WTC11 (cell line): ENCODE measurements around the gene IFITM5. TPM values are rescaled to one million over a fixed set of nuclear protein-coding genes. Genes with fewer than 3 reads are reported as not detected.

ENCODE experiments used
- ATAC-seq: fragments of 200-7000 bp; cut with Tn5 transposase; 2 replicates; pipeline ENCODE4 v1.10.0; 2021; ENCODE audit warnings: mild to moderate bottlenecking, moderate library complexity
- CTCF ChIA-PET: fragments of 300-600 bp; sonication (Branson Sonifier 250); formaldehyde crosslinking; loops from one replicate; lab custom pipeline; 2021; ENCODE audit warnings: antibody characterized with exemption; lab: Charles Lee
- POLR2A ChIA-PET: fragments of 350-600 bp; sonication (Branson Sonifier 250); formaldehyde crosslinking; loops from one replicate; lab custom pipeline; 2021; ENCODE audit warnings: antibody characterized with exemption; lab: Charles Lee
- DNase-seq: peaks from one replicate; pipeline ENCODE4 v3.0.0; 2021; ENCODE audit warnings: low spot score
- H3K27ac Mint-ChIP-seq: 2 replicates; pipeline ENCODE4 v1.8.0; 2021; ENCODE audit warnings: mixed read lengths
- H3K27me3 Mint-ChIP-seq: 2 replicates; pipeline ENCODE4 v1.8.0; 2021; ENCODE audit warnings: low read depth, mild to moderate bottlenecking, moderate library complexity, mixed read lengths
- H3K36me3 Mint-ChIP-seq: 2 replicates; pipeline ENCODE4 v1.8.0; 2021; ENCODE audit warnings: mixed read lengths
- H3K4me1 Mint-ChIP-seq: 2 replicates; pipeline ENCODE4 v1.8.0; 2022; ENCODE audit warnings: mixed read lengths
- H3K4me3 Mint-ChIP-seq: 2 replicates; pipeline ENCODE4 v1.8.0; 2021; ENCODE audit warnings: mild to moderate bottlenecking, moderate library complexity, mixed read lengths
- H3K9me3 Mint-ChIP-seq: 2 replicates; pipeline ENCODE4 v1.8.0; 2021; ENCODE audit warnings: mixed read lengths
- ARID4B ChIP-seq: sonication (generic); formaldehyde crosslinking; IDR thresholded peaks from 2 replicates; pipeline ENCODE4 v1.8.0; 2023; ENCODE audit warnings: missing genetic modification reagents, mild to moderate bottlenecking, borderline replicate concordance
- E2F1 ChIP-seq: sonication (generic); formaldehyde crosslinking; IDR thresholded peaks from 2 replicates; pipeline ENCODE4 v1.8.0; 2022; ENCODE audit warnings: mild to moderate bottlenecking, missing genetic modification reagents
- EMX1 ChIP-seq: fragments of 250-450 bp; sonication (Bioruptor Pico); IDR thresholded peaks from 2 replicates; pipeline ENCODE4 v1.8.0; 2021; ENCODE audit warnings: mild to moderate bottlenecking
- ESRRA ChIP-seq: sonication (generic); formaldehyde crosslinking; IDR thresholded peaks from 2 replicates; pipeline ENCODE4 v1.8.1; 2022; ENCODE audit warnings: mild to moderate bottlenecking, missing genetic modification reagents, borderline replicate concordance
- HMGXB4 ChIP-seq: sonication (generic); formaldehyde crosslinking; IDR thresholded peaks from 2 replicates; pipeline ENCODE4 v1.8.1; 2023; ENCODE audit warnings: mild to moderate bottlenecking, moderate library complexity, missing genetic modification reagents
- MYBL2 ChIP-seq: sonication (generic); formaldehyde crosslinking; IDR thresholded peaks from 2 replicates; pipeline ENCODE4 v1.8.1; 2023; ENCODE audit warnings: mild to moderate bottlenecking, moderate library complexity, missing genetic modification reagents
- NFYB ChIP-seq: sonication (generic); formaldehyde crosslinking; conservative IDR thresholded peaks from 2 replicates; pipeline ENCODE4 v1.8.0; 2022; ENCODE audit warnings: low read depth, missing genetic modification reagents
- OVOL2 ChIP-seq: fragments of 250-450 bp; sonication (Bioruptor Pico); IDR thresholded peaks from 2 replicates; pipeline ENCODE4 v1.9.0; 2021; ENCODE audit warnings: mild to moderate bottlenecking, borderline replicate concordance
- PRDM15 ChIP-seq: sonication (generic); formaldehyde crosslinking; IDR thresholded peaks from 2 replicates; pipeline ENCODE4 v1.8.0; 2022; ENCODE audit warnings: missing genetic modification reagents
- RELA ChIP-seq: sonication (generic); formaldehyde crosslinking; IDR thresholded peaks from 2 replicates; pipeline ENCODE4 v1.8.1; 2022; ENCODE audit warnings: missing genetic modification reagents, mild to moderate bottlenecking, borderline replicate concordance
- ZMAT4 ChIP-seq: fragments of 250-450 bp; sonication (Bioruptor Pico); IDR thresholded peaks from 2 replicates; pipeline ENCODE4 v1.9.0; 2021; ENCODE audit warnings: mild to moderate bottlenecking
- ZNF138 ChIP-seq: sonication (generic); formaldehyde crosslinking; conservative IDR thresholded peaks from 2 replicates; pipeline ENCODE4 v1.8.1; 2022; ENCODE audit warnings: mild to moderate bottlenecking, moderate library complexity, missing genetic modification reagents
- ZNF671 ChIP-seq: fragments of 250-450 bp; sonication (Bioruptor Pico); IDR thresholded peaks from 2 replicates; pipeline ENCODE4 v1.8.0; 2021; ENCODE audit warnings: mild to moderate bottlenecking
- total RNA-seq: library from RNA; stranded (reverse); gene quantifications from 3 replicates; pipeline ENCODE4 v1.2.3, GENCODE V29; 2021
- TF ChIP-seq, protein P1 (sequence below): sonication (generic); formaldehyde crosslinking; IDR thresholded peaks from 2 replicates; pipeline ENCODE4 v1.8.1; 2022; ENCODE audit warnings: missing genetic modification reagents, borderline replicate concordance
- TF ChIP-seq, protein P2 (sequence below): sonication (generic); formaldehyde crosslinking; IDR thresholded peaks from 2 replicates; pipeline ENCODE4 v1.8.0; 2023; ENCODE audit warnings: missing genetic modification reagents
- TF ChIP-seq, protein P3 (sequence below): sonication (generic); formaldehyde crosslinking; IDR thresholded peaks from 2 replicates; pipeline ENCODE4 v1.8.1; 2023; ENCODE audit warnings: mild to moderate bottlenecking, missing genetic modification reagents, moderate library complexity

IFITM5 gene
- total RNA-seq, 1 experiment from 2014 or later, result not detected

GRCh38 chr11:270451-271318 lies 28.6 kb downstream of the IFITM5 start (continued):
- TF ChIP-seq PRDM15 (CRISPR knock-in tag) (no peak), ZNF671 (CRISPR knock-in tag) (no peak), OVOL2 (CRISPR knock-in tag) (no peak), NFYB (CRISPR knock-in tag) (no peak), ZNF138 (CRISPR knock-in tag) (no peak), ARID4B (CRISPR knock-in tag) (no peak), ESRRA (CRISPR knock-in tag) (no peak), EMX1 (CRISPR knock-in tag) (no peak), MYBL2 (no peak)
- TF ChIP-seq, protein P1, sequence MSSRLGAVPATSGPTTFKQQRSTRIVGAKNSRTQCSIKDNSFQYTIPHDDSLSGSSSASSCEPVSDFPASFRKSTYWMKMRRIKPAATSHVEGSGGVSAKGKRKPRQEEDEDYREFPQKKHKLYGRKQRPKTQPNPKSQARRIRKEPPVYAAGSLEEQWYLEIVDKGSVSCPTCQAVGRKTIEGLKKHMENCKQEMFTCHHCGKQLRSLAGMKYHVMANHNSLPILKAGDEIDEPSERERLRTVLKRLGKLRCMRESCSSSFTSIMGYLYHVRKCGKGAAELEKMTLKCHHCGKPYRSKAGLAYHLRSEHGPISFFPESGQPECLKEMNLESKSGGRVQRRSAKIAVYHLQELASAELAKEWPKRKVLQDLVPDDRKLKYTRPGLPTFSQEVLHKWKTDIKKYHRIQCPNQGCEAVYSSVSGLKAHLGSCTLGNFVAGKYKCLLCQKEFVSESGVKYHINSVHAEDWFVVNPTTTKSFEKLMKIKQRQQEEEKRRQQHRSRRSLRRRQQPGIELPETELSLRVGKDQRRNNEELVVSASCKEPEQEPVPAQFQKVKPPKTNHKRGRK (CRISPR knock-in tag), result no peak
- TF ChIP-seq, protein P2, sequence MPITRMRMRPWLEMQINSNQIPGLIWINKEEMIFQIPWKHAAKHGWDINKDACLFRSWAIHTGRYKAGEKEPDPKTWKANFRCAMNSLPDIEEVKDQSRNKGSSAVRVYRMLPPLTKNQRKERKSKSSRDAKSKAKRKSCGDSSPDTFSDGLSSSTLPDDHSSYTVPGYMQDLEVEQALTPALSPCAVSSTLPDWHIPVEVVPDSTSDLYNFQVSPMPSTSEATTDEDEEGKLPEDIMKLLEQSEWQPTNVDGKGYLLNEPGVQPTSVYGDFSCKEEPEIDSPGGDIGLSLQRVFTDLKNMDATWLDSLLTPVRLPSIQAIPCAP (CRISPR knock-in tag), result no peak

- 0 out of 2 replicates have a peak, but pooled peaks cover 3% of the 10 kb centered on the region for H3K36me3 Mint-ChIP-seq
- ChIA-PET CTCF (interaction anchor here (0.9 to 2.9 kb wide), 6 partner anchors 10 to 99 kb away, joined by 3 to 20 read pairs (median 4); no protein-coding TSS in a partner anchor), POLR2A (interaction anchor here (0.9 kb wide), 1 partner anchor 31 kb away, joined by 3 read pairs; no protein-coding TSS in a partner anchor)
- peaks cover 11% of the 10 kb centered on the region; the same call in 1 of the 2 replicates for H3K9me3 Mint-ChIP-seq
- peak overlapping the region; percentile 46 for H3K4me3 Mint-ChIP-seq
- no peaks in the 10 kb centered on the region; the same call in 1 of the 2 replicates for H3K27me3 Mint-ChIP-seq
- peak overlapping the region; percentile 71 for H3K27ac Mint-ChIP-seq
- H3K4me1 Mint-ChIP-seq, result peaks cover 28% of the 10 kb centered on the region
- ATAC-seq, result no peak
- no peak for DNase-seq
- TF ChIP-seq RELA (CRISPR knock-in tag) (no peak), ZMAT4 (no peak), HMGXB4 (CRISPR knock-in tag) (no peak), E2F1 (CRISPR knock-in tag) (no peak)
- TF ChIP-seq, protein P3, sequence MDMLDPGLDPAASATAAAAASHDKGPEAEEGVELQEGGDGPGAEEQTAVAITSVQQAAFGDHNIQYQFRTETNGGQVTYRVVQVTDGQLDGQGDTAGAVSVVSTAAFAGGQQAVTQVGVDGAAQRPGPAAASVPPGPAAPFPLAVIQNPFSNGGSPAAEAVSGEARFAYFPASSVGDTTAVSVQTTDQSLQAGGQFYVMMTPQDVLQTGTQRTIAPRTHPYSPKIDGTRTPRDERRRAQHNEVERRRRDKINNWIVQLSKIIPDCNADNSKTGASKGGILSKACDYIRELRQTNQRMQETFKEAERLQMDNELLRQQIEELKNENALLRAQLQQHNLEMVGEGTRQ (CRISPR knock-in tag), result peak; percentile 66
These were observed 30.0 kb downstream of the IFITM5 start for GRCh38 chr11:269146-269890.
